Uterus (tissue), 4 donors: ENCODE data around the gene TNRC18. TPM values are rescaled to one million over a fixed set of nuclear protein-coding genes. Genes with fewer than 3 reads are reported as not detected.
"Not testable (repeated sequence)": the region's sequence is repeated elsewhere in the genome, so short reads cannot be mapped to it uniquely, and the experiment has no call there.

Experiments
- DNase-seq, 2 donors: peaks; one replicate each; pipeline ENCODE4 v3.0.0-alpha.2; 2019 to 2020
- H3K27ac ChIP-seq, 2 donors: fragments of 200-600 bp; sonication (generic); 1 replicate in 1 of 2; 2 replicates in 1 of 2; pipeline ENCODE4 v1.5.1; 2016 to 2018
- H3K27me3 ChIP-seq, 2 donors: fragments of 200-600 bp; sonication (generic); one replicate each; pipeline ENCODE4 v1.5.1; 2018 to 2019; ENCODE audit warnings: control low read depth in 1 of 2
- H3K36me3 ChIP-seq, 2 donors: fragments of 200-600 bp; sonication (generic); one replicate each; pipeline ENCODE4 v1.5.1; 2019; ENCODE audit warnings: control low read depth in 1 of 2
- H3K4me1 ChIP-seq, 2 donors: fragments of 200-600 bp; sonication (generic); one replicate each; pipeline ENCODE4 v1.5.1; 2018 to 2019; ENCODE audit warnings: control low read depth in 1 of 2
- H3K4me3 ChIP-seq, 2 donors: fragments of 200-600 bp; sonication (generic); 1 replicate in 1 of 2; 2 replicates in 1 of 2; pipeline ENCODE4 v1.5.1; 2018 to 2019; ENCODE audit warnings: mild to moderate bottlenecking in 1 of 2
- H3K9me3 ChIP-seq, 2 donors: fragments of 200-600 bp; sonication (generic); one replicate each; pipeline ENCODE4 v1.5.1; 2019; ENCODE audit warnings: control low read depth in 1 of 2
- POLR2A ChIP-seq, 2 donors: fragments of 450-650 bp; IDR thresholded peaks; one replicate each; pipeline ENCODE4 v1.6.1; 2016; ENCODE audit warnings: antibody characterized with exemption in 2 of 2, mild to moderate bottlenecking in 1 of 2, moderate library complexity in 1 of 2
- intact Hi-C: fragments of 100-400 bp; cut with DNase I; formaldehyde crosslinking; loops from one replicate; pipeline ENCODE4 v1.15.1; 2023; ENCODE audit warnings: low total_unique reads
- total RNA-seq, 4 donors: library from RNA; depleted of rRNA in 3 of 4; stranded (reverse); fragments of >200 nt in 3 of 4; gene quantifications; one replicate each; pipeline versions ENCODE4 v1.1.0 to v1.2.4, GENCODE V29; 2014 to 2023
- TF ChIP-seq, protein P1 (sequence below), 4 experiments: fragments of 200-600 bp in 2 of 4; fragments of 450-650 bp in 2 of 4; sonication (generic) in 2 of 4; IDR thresholded peaks; one replicate each; pipeline ENCODE4 v1.5.1; 2016 to 2019; ENCODE audit warnings: antibody characterized with exemption in 4 of 4, mild to moderate bottlenecking in 2 of 4, moderate library complexity in 1 of 4
- donor health status: DM: yes; HTN: yes; CAD: no.

Gene TNRC18
- total RNA-seq, 4 donors from 2014 or later = 28.2 to 179 (median 62.1) TPM

DNA sequence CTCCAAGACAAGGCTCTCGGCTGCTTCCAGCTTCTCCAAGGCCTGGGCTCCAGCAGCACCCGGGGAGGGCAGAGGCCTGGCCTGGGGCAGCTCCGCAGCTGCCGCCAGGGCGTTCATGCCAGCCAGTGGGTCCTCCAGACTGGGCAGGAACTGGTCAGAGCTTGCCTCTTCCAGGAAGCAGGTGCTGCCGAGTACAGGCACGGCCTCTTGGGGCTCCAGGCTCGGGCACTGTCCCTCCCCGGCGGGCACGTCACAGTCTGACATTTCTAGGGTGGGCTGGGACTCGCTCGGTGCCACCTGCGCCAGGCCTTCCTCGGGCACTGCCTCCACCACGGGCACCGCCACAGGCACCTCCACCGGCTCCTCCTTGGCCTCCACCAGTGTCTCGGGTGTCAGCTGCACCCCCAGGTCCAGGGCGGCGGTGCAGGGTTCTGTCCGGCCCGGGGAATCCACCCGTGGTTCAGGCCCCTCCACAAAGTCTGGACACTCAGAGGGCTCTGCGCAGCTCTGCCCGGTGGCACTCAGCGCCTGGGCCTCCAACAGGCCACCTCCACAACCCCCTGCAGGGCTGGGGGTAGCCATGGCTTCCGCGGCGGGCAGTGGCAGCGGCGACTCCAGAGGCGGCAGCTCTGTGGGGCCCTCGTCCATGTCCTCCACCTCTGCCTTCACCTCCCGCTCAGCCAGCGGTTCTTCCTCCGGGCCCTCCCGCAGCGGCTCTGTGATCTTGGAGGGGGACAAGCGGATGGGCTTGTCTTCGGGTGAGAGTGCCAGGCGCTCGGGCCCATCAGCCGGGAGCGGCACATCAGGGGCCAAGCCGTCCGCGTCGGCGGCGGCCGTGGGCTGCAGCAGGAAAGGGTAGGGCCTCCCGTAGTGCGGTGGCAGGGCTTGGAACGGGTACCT, 52.9 kb downstream of the TNRC18 start:
- no peaks in the 10 kb centered on the region for H3K36me3 ChIP-seq
- intact Hi-C loops = no loop called here
- no peaks in the 10 kb centered on the region for H3K27me3 ChIP-seq
- no peak for DNase-seq
- H3K4me1 ChIP-seq = peaks cover 6 to 8% of the 10 kb centered on the region in 2 donors
- H3K27ac ChIP-seq = no peak overlapping the region
- TF ChIP-seq, protein P1, sequence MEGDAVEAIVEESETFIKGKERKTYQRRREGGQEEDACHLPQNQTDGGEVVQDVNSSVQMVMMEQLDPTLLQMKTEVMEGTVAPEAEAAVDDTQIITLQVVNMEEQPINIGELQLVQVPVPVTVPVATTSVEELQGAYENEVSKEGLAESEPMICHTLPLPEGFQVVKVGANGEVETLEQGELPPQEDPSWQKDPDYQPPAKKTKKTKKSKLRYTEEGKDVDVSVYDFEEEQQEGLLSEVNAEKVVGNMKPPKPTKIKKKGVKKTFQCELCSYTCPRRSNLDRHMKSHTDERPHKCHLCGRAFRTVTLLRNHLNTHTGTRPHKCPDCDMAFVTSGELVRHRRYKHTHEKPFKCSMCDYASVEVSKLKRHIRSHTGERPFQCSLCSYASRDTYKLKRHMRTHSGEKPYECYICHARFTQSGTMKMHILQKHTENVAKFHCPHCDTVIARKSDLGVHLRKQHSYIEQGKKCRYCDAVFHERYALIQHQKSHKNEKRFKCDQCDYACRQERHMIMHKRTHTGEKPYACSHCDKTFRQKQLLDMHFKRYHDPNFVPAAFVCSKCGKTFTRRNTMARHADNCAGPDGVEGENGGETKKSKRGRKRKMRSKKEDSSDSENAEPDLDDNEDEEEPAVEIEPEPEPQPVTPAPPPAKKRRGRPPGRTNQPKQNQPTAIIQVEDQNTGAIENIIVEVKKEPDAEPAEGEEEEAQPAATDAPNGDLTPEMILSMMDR (IDR thresholded peaks at IDR 0.05) = no peak
- TF ChIP-seq POLR2A (IDR thresholded peaks at IDR 0.05) = no peak
- no peak overlapping the region for H3K4me3 ChIP-seq
- H3K9me3 ChIP-seq = no peaks in the 10 kb centered on the region

DNA sequence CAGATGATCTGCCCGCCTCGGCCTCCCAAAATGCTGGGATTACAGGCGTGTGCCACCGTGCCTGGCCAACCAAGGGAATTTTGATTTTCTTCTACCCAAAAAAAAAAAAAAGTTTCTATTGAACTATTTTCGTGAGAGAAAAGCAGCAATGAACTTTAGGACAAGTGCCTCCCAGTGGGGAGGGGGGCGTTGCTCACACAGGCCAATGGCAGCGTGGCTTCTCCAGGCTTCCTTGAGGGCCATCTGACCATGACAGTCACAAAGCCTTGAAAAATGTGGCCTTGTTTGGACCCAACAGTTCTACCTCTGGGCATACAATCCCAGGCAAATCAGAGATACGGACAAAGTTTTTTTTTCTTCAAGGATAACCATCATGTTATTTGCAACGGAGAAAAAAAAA, 56.0 kb downstream of the TNRC18 start:
- Histone ChIP-seq H3K27me3 (no peaks in the 10 kb centered on the region), H3K36me3 (no peaks in the 10 kb centered on the region), H3K4me1 (peaks cover 6 to 8% of the 10 kb centered on the region in 2 donors), H3K9me3 (no peaks in the 10 kb centered on the region), H3K27ac (peak overlapping the region in 1 of 2 donors; percentile 33), H3K4me3 (no peak overlapping the region)
- intact Hi-C loops = loop anchor here (2.0 kb wide), 1 partner anchor 83 kb away; no protein-coding TSS in a partner anchor
- no peak for DNase-seq
- TF ChIP-seq, protein P1 (IDR thresholded peaks at IDR 0.05) = no peak
- no peak for TF ChIP-seq POLR2A (IDR thresholded peaks at IDR 0.05)

DNA sequence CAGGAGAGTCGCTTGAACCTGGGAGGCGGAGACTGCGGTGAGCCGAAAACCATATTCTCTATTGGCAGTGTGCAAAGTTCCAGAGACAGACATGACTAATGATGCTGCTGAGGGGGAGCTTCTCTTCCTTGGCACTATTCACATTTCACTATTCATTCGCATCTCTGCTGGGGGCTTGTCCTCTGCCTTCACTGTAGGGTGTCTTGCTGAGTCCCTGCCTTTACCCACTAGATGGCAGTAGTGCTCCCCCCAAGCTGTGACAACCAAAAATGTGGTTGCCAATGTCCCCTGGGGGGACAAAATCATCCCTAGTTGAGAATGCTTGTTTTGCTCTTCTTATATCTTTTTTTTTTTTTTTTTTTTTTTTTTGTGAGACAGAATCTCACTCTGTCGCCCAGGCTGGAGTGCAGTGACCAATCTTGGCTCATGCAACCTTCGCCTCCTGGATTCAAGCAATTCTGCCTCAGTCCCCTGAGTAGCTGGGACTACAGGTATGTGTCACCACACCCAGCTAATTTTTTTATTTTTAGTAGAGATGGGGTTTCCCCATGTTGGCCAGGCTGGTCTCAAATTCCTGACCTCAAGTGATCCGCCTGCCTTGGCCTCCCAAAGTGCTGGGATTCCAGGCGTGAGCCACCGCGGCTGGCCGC, 57.5 kb downstream of the TNRC18 start:
- not testable (repeated sequence) for H3K4me3 ChIP-seq, H3K27me3 ChIP-seq, H3K36me3 ChIP-seq, H3K9me3 ChIP-seq, H3K4me1 ChIP-seq
- H3K27ac ChIP-seq = peak overlapping the region in 1 of 2 donors; percentile 3
- TF ChIP-seq, protein P1 (IDR thresholded peaks at IDR 0.05) = peak; percentile 77 to 89 (median 83)
- intact Hi-C loops = loop anchor here (2.0 kb wide), 1 partner anchor 85 kb away; no protein-coding TSS in a partner anchor
- peak; percentile 70 to 79 for DNase-seq

DNA sequence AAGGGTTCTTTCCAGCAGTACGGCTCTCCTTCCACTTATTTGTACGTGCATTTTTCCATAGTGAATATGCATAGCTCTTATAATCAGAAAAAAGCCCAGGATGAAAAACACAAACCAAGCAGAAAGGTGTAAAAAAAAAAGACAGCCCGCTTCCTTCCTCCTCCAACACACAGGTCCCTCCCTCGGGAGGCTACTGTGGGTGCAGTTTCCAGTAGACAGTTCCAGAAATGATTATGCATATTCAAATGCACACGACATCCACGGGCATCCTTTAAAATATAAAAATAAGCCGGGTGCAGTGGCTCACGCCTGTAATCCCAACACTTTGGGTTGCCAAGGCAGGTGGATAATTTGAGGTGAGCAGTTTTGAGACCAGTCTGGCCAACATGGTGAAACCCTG, 59.9 kb downstream of the TNRC18 start:
- no peak for DNase-seq
- peaks cover 6 to 8% of the 10 kb centered on the region in 2 donors for H3K4me1 ChIP-seq
- no peaks in the 10 kb centered on the region for H3K36me3 ChIP-seq
- intact Hi-C loops = no loop called here
- no peak overlapping the region for H3K4me3 ChIP-seq
- H3K27ac ChIP-seq = no peak overlapping the region
- no peak for TF ChIP-seq POLR2A (IDR thresholded peaks at IDR 0.05)
- TF ChIP-seq, protein P1 (IDR thresholded peaks at IDR 0.05) = no peak
- H3K9me3 ChIP-seq = no peaks in the 10 kb centered on the region
- H3K27me3 ChIP-seq = no peaks in the 10 kb centered on the region

DNA sequence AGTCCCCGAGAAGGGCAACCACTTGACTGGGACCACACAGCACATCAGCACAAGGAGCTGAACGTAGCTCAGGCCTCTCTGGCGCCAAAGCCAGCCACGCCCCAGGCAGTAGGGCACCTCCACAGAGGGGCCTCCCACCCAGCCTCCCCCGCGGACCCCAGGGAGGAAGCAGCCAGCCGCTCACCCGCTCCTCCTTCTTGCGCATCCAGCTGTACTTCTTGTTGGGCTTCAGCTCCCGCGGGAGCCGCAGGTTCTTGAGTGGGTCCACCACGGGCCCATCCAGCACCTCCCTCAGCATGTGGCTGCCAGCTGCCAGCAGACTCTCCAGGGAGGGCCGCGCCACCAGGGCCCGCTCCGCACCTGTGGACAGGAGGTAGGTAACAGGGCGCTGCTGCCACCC, 61.2 kb downstream of the TNRC18 start:
- no peak overlapping the region for H3K4me3 ChIP-seq
- TF ChIP-seq POLR2A (IDR thresholded peaks at IDR 0.05) = no peak
- TF ChIP-seq, protein P1 (IDR thresholded peaks at IDR 0.05) = no peak
- no peaks in the 10 kb centered on the region for H3K36me3 ChIP-seq
- H3K4me1 ChIP-seq = peaks cover 6 to 8% of the 10 kb centered on the region in 2 donors
- H3K27me3 ChIP-seq = no peaks in the 10 kb centered on the region
- intact Hi-C loops = no loop called here
- no peaks in the 10 kb centered on the region for H3K9me3 ChIP-seq
- DNase-seq = no peak
- no peak overlapping the region for H3K27ac ChIP-seq
